COLO668 (cell line): ENCODE measurements around the gene CDC14B.

Experiments used
- DNase-seq: peaks from one replicate; lab custom pipeline; 2025; ENCODE audit not compliant: unreplicated experiment; lab: John Stamatoyannopoulos, UW

Gene CDC14B

GRCh38 chr9:96450613-96451528, 168.8 kb downstream of the CDC14B start:
- DNase-seq = peak; percentile 35
